Kidney epithelial cell (primary cell): ENCODE data around the gene BCORL1. TPM values are rescaled to one million over a fixed set of nuclear protein-coding genes. Genes with fewer than 3 reads are reported as not detected.

Experiments
- DNase-seq: peaks from one replicate; pipeline ENCODE4 v3.0.0-alpha.2; 2010; ENCODE audit warnings: low read depth
- H3K27me3 ChIP-seq: 2 replicates; pipeline ENCODE4 v1.6.0; 2011; ENCODE audit warnings: low read length; ENCODE audit not compliant: control insufficient read depth, insufficient read depth
- H3K36me3 ChIP-seq: 2 replicates; pipeline ENCODE4 v1.5.1; 2011; ENCODE audit warnings: low read length; ENCODE audit not compliant: control insufficient read depth, insufficient read depth
- H3K4me3 ChIP-seq: 2 replicates; pipeline ENCODE4 v1.5.1; 2011; ENCODE audit warnings: low read depth, mild to moderate bottlenecking, control low read depth, low read length
- total RNA-seq: library from RNA; depleted of rRNA; stranded (reverse); fragments of >200 nt; gene quantifications from 2 replicates; pipeline ENCODE4 v1.2.3, GENCODE V29; 2015
- TF ChIP-seq, protein P1 (sequence below): IDR thresholded peaks from 2 replicates; pipeline ENCODE4 v1.5.1; 2011; ENCODE audit warnings: mild to moderate bottlenecking, moderate library complexity, low read length, control low read depth, inconsistent platforms; ENCODE audit not compliant: insufficient read depth, poor library complexity, severe bottlenecking

The BCORL1 gene
- total RNA-seq, 1 donor from 2014 or later = 4.8 TPM

DNA sequence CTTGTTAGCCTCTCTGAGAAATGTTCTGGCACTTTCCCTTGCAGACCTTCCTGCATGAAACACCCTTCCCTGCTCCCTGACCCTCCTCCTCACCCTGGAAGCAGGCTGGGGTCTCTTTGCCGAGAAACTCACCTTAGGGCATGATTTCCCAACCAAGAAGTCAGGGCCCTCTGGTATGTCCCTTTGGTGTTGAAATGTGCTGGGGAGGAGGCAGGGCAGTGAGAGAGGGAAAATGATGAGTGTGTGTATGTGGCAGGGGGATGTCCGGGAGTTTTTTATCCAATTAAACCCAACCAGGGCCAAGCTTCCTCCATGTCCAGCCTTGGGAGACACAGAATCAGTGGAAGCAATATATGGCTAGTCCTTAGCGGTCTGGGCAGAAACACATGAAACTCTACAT is 122.8 kb downstream of the BCORL1 start:
- Histone ChIP-seq H3K27me3 (no peaks in the 10 kb centered on the region), H3K4me3 (no peak overlapping the region), H3K36me3 (no peaks in the 10 kb centered on the region)
- no peak for DNase-seq
- TF ChIP-seq, protein P1, sequence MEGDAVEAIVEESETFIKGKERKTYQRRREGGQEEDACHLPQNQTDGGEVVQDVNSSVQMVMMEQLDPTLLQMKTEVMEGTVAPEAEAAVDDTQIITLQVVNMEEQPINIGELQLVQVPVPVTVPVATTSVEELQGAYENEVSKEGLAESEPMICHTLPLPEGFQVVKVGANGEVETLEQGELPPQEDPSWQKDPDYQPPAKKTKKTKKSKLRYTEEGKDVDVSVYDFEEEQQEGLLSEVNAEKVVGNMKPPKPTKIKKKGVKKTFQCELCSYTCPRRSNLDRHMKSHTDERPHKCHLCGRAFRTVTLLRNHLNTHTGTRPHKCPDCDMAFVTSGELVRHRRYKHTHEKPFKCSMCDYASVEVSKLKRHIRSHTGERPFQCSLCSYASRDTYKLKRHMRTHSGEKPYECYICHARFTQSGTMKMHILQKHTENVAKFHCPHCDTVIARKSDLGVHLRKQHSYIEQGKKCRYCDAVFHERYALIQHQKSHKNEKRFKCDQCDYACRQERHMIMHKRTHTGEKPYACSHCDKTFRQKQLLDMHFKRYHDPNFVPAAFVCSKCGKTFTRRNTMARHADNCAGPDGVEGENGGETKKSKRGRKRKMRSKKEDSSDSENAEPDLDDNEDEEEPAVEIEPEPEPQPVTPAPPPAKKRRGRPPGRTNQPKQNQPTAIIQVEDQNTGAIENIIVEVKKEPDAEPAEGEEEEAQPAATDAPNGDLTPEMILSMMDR = no peak

GRCh38 chrX:130106071-130106470 is 123.6 kb downstream of the BCORL1 start:
- H3K36me3 ChIP-seq = no peaks in the 10 kb centered on the region
- DNase-seq = no peak
- TF ChIP-seq, protein P1 = no peak
- H3K27me3 ChIP-seq = no peaks in the 10 kb centered on the region
- no peak overlapping the region for H3K4me3 ChIP-seq

Other genes starting within 250 kb of the BCORL1 start
- gene XPNPEP2, start 243.7 kb upstream of the BCORL1 start, total RNA-seq = not detected in 2 replicates
- gene SASH3, start 202.7 kb upstream of the BCORL1 start, total RNA-seq = not detected in 2 replicates
- gene ZDHHC9, start 138.7 kb upstream of the BCORL1 start, total RNA-seq = 31.6 and 31.7 TPM in 2 replicates
- gene UTP14A, start 76.5 kb upstream of the BCORL1 start, total RNA-seq = 17.6 and 21.6 TPM in 2 replicates
- gene ELF4, start 127.9 kb downstream of the BCORL1 start, total RNA-seq = 26.9 and 27.9 TPM in 2 replicates
- gene AIFM1, start 183.2 kb downstream of the BCORL1 start, total RNA-seq = 26.1 and 27.2 TPM in 2 replicates
- gene RAB33A, start 189.3 kb downstream of the BCORL1 start, total RNA-seq = 3.2 and 3.6 TPM in 2 replicates